B cell (primary cell): Measurements from ENCODE around the gene FFAR4. TPM values are rescaled to one million over a fixed set of nuclear protein-coding genes. Genes with fewer than 3 reads are reported as not detected.

Source experiments
- polyA plus RNA-seq: library from polyadenylated mRNA; depleted of rRNA; stranded (reverse); fragments of >200 nt; gene quantifications from 2 replicates; pipeline ENCODE4 v1.2.3, GENCODE V29; 2012
- total RNA-seq, 2 donors: library from RNA; stranded (reverse); fragments of 120-200 nt in 1 of 2; gene quantifications; 1 replicate in 1 of 2; 2 replicates in 1 of 2; pipeline versions ENCODE4 v1.2.3 to v1.2.4, GENCODE V29; 2013 to 2022

Gene FFAR4
- total and polyA plus RNA-seq, 2 donors (not counting 1 experiment from before 2014, with no cell fraction given), result not detected

Other genes starting within 250 kb of the FFAR4 start
- 0.07 and 0.24 TPM in 2 replicates for gene MYOF, start 84.3 kb upstream of the FFAR4 start, total RNA-seq
- 0.18 and 0.33 TPM in 2 replicates for gene MYOF, start 84.3 kb upstream of the FFAR4 start, polyA plus RNA-seq
- gene CEP55, start 70.1 kb upstream of the FFAR4 start, total RNA-seq, result 0.19 and 0.27 TPM in 2 replicates
- 0.12 and 0.16 TPM in 2 replicates for gene CEP55, start 70.1 kb upstream of the FFAR4 start, polyA plus RNA-seq
- not detected in 2 replicates for gene RBP4, start 34.6 kb downstream of the FFAR4 start, total RNA-seq
- not detected in 2 replicates for gene RBP4, start 34.6 kb downstream of the FFAR4 start, polyA plus RNA-seq
- not detected in 2 replicates for gene PDE6C, start 45.9 kb downstream of the FFAR4 start, total RNA-seq
- not detected in 2 replicates for gene PDE6C, start 45.9 kb downstream of the FFAR4 start, polyA plus RNA-seq
- gene FRA10AC1, start 135.9 kb downstream of the FFAR4 start, total RNA-seq, result 29.7 and 31.2 TPM in 2 replicates
- 5.0 and 7.9 TPM in 2 replicates for gene FRA10AC1, start 135.9 kb downstream of the FFAR4 start, polyA plus RNA-seq
- not detected in 2 replicates for gene LGI1, start 191.3 kb downstream of the FFAR4 start, total RNA-seq
- gene LGI1, start 191.3 kb downstream of the FFAR4 start, polyA plus RNA-seq, result not detected in 2 replicates